Neural progenitor cell (in vitro differentiated cells): ENCODE results near the gene MAGEB3. TPM values are rescaled to one million over a fixed set of nuclear protein-coding genes. Genes with fewer than 3 reads are reported as not detected.

ENCODE experiments used
- DNase-seq: peaks from one replicate; pipeline ENCODE4 v3.0.0-alpha.2; 2016; ENCODE audit warnings: low spot score
- H2AFZ ChIP-seq: fragments of 200-600 bp; sonication (generic); replicated peaks from 2 replicates; pipeline ENCODE4 v1.6.1; 2016; ENCODE audit warnings: antibody characterized with exemption
- H3F3A ChIP-seq: fragments of 200-600 bp; sonication (generic); 2 replicates; pipeline ENCODE4 v1.6.1; 2016; ENCODE audit warnings: antibody characterized with exemption, low read depth
- H3K27ac ChIP-seq: fragments of 200-600 bp; sonication (generic); 2 replicates; pipeline ENCODE4 v1.5.1; 2016; ENCODE audit warnings: mild to moderate bottlenecking
- H3K27me3 ChIP-seq: fragments of 200-600 bp; sonication (generic); 2 replicates; pipeline ENCODE4 v1.6.1; 2016; ENCODE audit warnings: mild to moderate bottlenecking, moderate library complexity
- H3K36me3 ChIP-seq: fragments of 200-600 bp; sonication (generic); 2 replicates; pipeline ENCODE4 v1.5.1; 2016
- H3K4me1 ChIP-seq: fragments of 200-600 bp; sonication (generic); 2 replicates; pipeline ENCODE4 v1.6.1; 2016; ENCODE audit warnings: mixed run types
- H3K4me2 ChIP-seq: fragments of 200-600 bp; sonication (generic); 2 replicates; pipeline ENCODE4 v1.6.1; 2016
- H3K4me3 ChIP-seq: fragments of 200-600 bp; sonication (generic); 2 replicates; pipeline ENCODE4 v1.5.1; 2016
- H3K79me2 ChIP-seq: fragments of 200-600 bp; sonication (generic); 2 replicates; pipeline ENCODE4 v1.6.1; 2016; ENCODE audit warnings: low read depth
- H3K9ac ChIP-seq: fragments of 200-600 bp; sonication (generic); 2 replicates; pipeline ENCODE4 v1.6.1; 2016
- H3K9me3 ChIP-seq: fragments of 200-600 bp; sonication (generic); 2 replicates; pipeline ENCODE4 v1.5.1; 2016; ENCODE audit warnings: low read depth
- H4K20me1 ChIP-seq: fragments of 200-600 bp; sonication (generic); 2 replicates; pipeline ENCODE4 v1.6.1; 2016; ENCODE audit warnings: low read depth
- H3K27ac Mint-ChIP-seq: 3 replicates; pipeline ENCODE4 v1.8.0; 2021; ENCODE audit warnings: mixed read lengths
- H3K27me3 Mint-ChIP-seq: 2 replicates; pipeline ENCODE4 v1.8.0; 2022; ENCODE audit warnings: low read depth, mild to moderate bottlenecking, inconsistent platforms, moderate library complexity, mixed read lengths; ENCODE audit not compliant: insufficient read depth
- H3K36me3 Mint-ChIP-seq: 3 replicates; pipeline ENCODE4 v1.8.0; 2021; ENCODE audit warnings: mixed read lengths
- H3K4me1 Mint-ChIP-seq: 3 replicates; pipeline ENCODE4 v1.8.0; 2021; ENCODE audit warnings: mixed read lengths
- H3K4me3 Mint-ChIP-seq: 3 replicates; pipeline ENCODE4 v1.8.0; 2021; ENCODE audit warnings: mild to moderate bottlenecking, moderate library complexity, mixed read lengths
- H3K9me3 Mint-ChIP-seq: 3 replicates; pipeline ENCODE4 v1.8.0; 2020; ENCODE audit warnings: mixed read lengths
- CTCF ChIP-seq: fragments of 200-600 bp; sonication (generic); IDR thresholded peaks from 2 replicates; pipeline ENCODE4 v1.5.1; 2017; ENCODE audit warnings: antibody characterized with exemption, mild to moderate bottlenecking
- EZH2 ChIP-seq: fragments of 200-600 bp; sonication (generic); IDR thresholded peaks from 2 replicates; pipeline ENCODE4 v1.6.1; 2017; ENCODE audit warnings: antibody characterized with exemption, mild to moderate bottlenecking, moderate library complexity
- EZH2phosphoT487 ChIP-seq: fragments of 200-600 bp; sonication (generic); IDR thresholded peaks from 2 replicates; pipeline ENCODE4 v1.6.1; 2017; ENCODE audit warnings: antibody characterized with exemption
- total RNA-seq: library from RNA; depleted of rRNA; stranded (reverse); fragments of >200 nt; gene quantifications from 2 replicates; pipeline ENCODE4 v1.2.3, GENCODE V29; 2015; ENCODE audit warnings: low replicate concordance

The MAGEB3 gene, protein sequence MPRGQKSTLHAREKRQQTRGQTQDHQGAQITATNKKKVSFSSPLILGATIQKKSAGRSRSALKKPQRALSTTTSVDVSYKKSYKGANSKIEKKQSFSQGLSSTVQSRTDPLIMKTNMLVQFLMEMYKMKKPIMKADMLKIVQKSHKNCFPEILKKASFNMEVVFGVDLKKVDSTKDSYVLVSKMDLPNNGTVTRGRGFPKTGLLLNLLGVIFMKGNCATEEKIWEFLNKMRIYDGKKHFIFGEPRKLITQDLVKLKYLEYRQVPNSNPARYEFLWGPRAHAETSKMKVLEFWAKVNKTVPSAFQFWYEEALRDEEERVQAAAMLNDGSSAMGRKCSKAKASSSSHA
- not detected in 2 replicates for total RNA-seq

GRCh38 chrX:30230395-30230794 is at the start of gene MAGEB3:
Gene MAGEB3, plus strand, starts transcription at chrX:30230657. Its CDS starts 5,268 bp downstream, at chrX:30235925.
- Histone ChIP-seq H3F3A (no peaks in the 10 kb centered on the region), H3K4me2 (no peak within 1 kb of the TSS), H3K4me3 (no peak within 1 kb of the TSS), H3K27me3 (no peaks in the 10 kb centered on the region), H3K27ac (no peak within 1 kb of the TSS), H3K9me3 (no peaks in the 10 kb centered on the region), H3K4me1 (no peaks in the 10 kb centered on the region), H3K9ac (no peak within 1 kb of the TSS), H4K20me1 (no peaks in the 10 kb centered on the region), H3K79me2 (no peaks in the 10 kb centered on the region), H3K36me3 (no peaks in the 10 kb centered on the region), H2AFZ (no peak within 1 kb of the TSS)
- no peak for DNase-seq
- Mint-ChIP-seq H3K36me3 (no peaks in the 10 kb centered on the region), H3K4me3 (no peak within 1 kb of the TSS), H3K27me3 (no peaks in the 10 kb centered on the region), H3K9me3 (peaks cover 3% of the 10 kb centered on the region), H3K27ac (no peak within 1 kb of the TSS), H3K4me1 (peaks cover 2% of the 10 kb centered on the region)
- TF ChIP-seq CTCF (no peak), EZH2phosphoT487 (no peak), EZH2 (no peak)

DNA sequence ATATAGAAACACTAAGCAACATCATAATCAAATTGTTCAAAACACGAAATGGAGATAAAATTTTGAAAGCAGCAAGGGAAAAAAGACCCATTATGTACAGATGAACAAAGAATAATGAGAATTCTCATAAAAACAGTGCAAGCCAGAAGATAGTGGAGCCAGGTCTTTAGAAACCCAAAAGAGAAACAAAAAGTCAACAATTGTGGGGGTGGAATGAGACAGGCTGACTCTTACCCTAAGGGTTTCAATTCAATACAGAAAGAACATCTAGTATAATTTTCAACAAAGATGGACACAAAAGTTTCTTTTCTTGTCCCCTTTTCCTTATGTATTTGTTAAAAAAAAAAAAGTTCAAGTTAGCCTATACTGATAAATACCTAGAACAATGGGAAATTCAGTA is 49.1 kb upstream of the MAGEB3 start:
- TF ChIP-seq EZH2phosphoT487, result no peak

GRCh38 chrX:30183554-30183953 is 46.9 kb upstream of the MAGEB3 start:
- no peak overlapping the region for H3K4me3 Mint-ChIP-seq
- H3K36me3 Mint-ChIP-seq, result no peaks in the 10 kb centered on the region

More for the DNA sequence above, 49.1 kb upstream of the MAGEB3 start:
- H4K20me1 ChIP-seq, result no peaks in the 10 kb centered on the region
- Mint-ChIP-seq H3K36me3 (no peaks in the 10 kb centered on the region), H3K9me3 (no peaks in the 10 kb centered on the region), H3K4me3 (no peak overlapping the region), H3K27me3 (peaks cover 2% of the 10 kb centered on the region), H3K4me1 (no peaks in the 10 kb centered on the region), H3K27ac (no peak overlapping the region)
- H3K4me2 ChIP-seq, result no peak overlapping the region
- no peaks in the 10 kb centered on the region for H3F3A ChIP-seq
- H3K27me3 ChIP-seq, result no peaks in the 10 kb centered on the region
- DNase-seq, result no peak
- no peak overlapping the region for H2AFZ ChIP-seq
- H3K27ac ChIP-seq, result no peak overlapping the region
- H3K36me3 ChIP-seq, result no peaks in the 10 kb centered on the region
- no peaks in the 10 kb centered on the region for H3K79me2 ChIP-seq
- no peak overlapping the region for H3K4me3 ChIP-seq
- H3K4me1 ChIP-seq, result no peaks in the 10 kb centered on the region
- H3K9ac ChIP-seq, result no peak overlapping the region
- peaks cover 7% of the 10 kb centered on the region for H3K9me3 ChIP-seq

More at GRCh38 chrX:30183554-30183953, 46.9 kb upstream of the MAGEB3 start:
- H3K9me3 ChIP-seq, result no peaks in the 10 kb centered on the region
- H3F3A ChIP-seq, result no peaks in the 10 kb centered on the region
- no peak overlapping the region for H3K27ac ChIP-seq
- no peaks in the 10 kb centered on the region for H3K4me1 ChIP-seq
- no peak for DNase-seq
- H3K4me1 Mint-ChIP-seq, result no peaks in the 10 kb centered on the region
- no peak overlapping the region for H2AFZ ChIP-seq
- no peak overlapping the region for H3K4me3 ChIP-seq
- TF ChIP-seq CTCF (no peak), EZH2 (no peak), EZH2phosphoT487 (no peak)
- H4K20me1 ChIP-seq, result no peaks in the 10 kb centered on the region
- no peak overlapping the region for H3K9ac ChIP-seq
- H3K79me2 ChIP-seq, result no peaks in the 10 kb centered on the region
- H3K27me3 Mint-ChIP-seq, result peaks cover 2% of the 10 kb centered on the region
- no peaks in the 10 kb centered on the region for H3K36me3 ChIP-seq
- H3K9me3 Mint-ChIP-seq, result no peaks in the 10 kb centered on the region
- no peak overlapping the region for H3K27ac Mint-ChIP-seq
- H3K27me3 ChIP-seq, result no peaks in the 10 kb centered on the region
- no peak overlapping the region for H3K4me2 ChIP-seq
